Measurements from ENCODE around the gene ZNF628. TPM values are rescaled to one million over a fixed set of nuclear protein-coding genes. Genes with fewer than 3 reads are reported as not detected.

ZNF628 gene
- total and polyA plus RNA-seq, 2 of the 4 experiments (the other 2 are of a cell fraction) = 0.18 to 1.9 TPM

- H3K27me3 ChIP-seq (ENCODE audit: control insufficient read depth, insufficient read depth, low read length) = no peaks in the 10 kb centered on the region
- BruUV-seq (replicated peaks) = no TSS peak
Measured at GRCh38 chr19:55529636-55530234, 53.3 kb downstream of the ZNF628 start.

More at GRCh38 chr19:55529636-55530234, 53.3 kb downstream of the ZNF628 start:
- Histone ChIP-seq H3K4ac (ENCODE audit: low read depth, low read length) (no peak overlapping the region), H4K91ac (ENCODE audit: insufficient read depth, low read depth, low read length) (no peak overlapping the region), H2AK5ac (ENCODE audit: low read depth, low read length) (no peak overlapping the region), H3K27ac (ENCODE audit: insufficient read depth, low read length) (no peak overlapping the region), H3K56ac (ENCODE audit: extremely low read depth, insufficient read depth, low read length) (no peak overlapping the region), H3K4me3 (ENCODE audit: insufficient read depth, low read depth, low read length) (no peak overlapping the region), H3K9me3 (ENCODE audit: control insufficient read depth, insufficient read depth, low read length) (no peaks in the 10 kb centered on the region), H2BK5ac (ENCODE audit: low read depth, low read length, poor library complexity, severe bottlenecking) (no peak overlapping the region), H2AK9ac (replicated peaks; ENCODE audit: low read depth, low read length, poor library complexity) (no peak overlapping the region), H4K20me1 (ENCODE audit: insufficient read depth, low read length) (no peaks in the 10 kb centered on the region), H3K36me3 (ENCODE audit: control insufficient read depth, insufficient read depth, low read length) (no peaks in the 10 kb centered on the region), H3K4me2 (ENCODE audit: low read depth, low read length) (no peak overlapping the region), H2BK15ac (ENCODE audit: low read depth, low read length) (no peak overlapping the region), H3K4me1 (ENCODE audit: control insufficient read depth, insufficient read depth, low read length) (peaks cover 5% of the 10 kb centered on the region), H4K5ac (ENCODE audit: low read depth, low read length) (no peak overlapping the region), H3K18ac (ENCODE audit: low read depth, low read length) (no peak overlapping the region), H3K23ac (ENCODE audit: low read depth, low read length) (no peak overlapping the region), H2BK120ac (ENCODE audit: low read depth, low read length) (no peak overlapping the region), H3K9me1 (ENCODE audit: insufficient read depth, low read length) (peaks cover 14% of the 10 kb centered on the region), H3K79me1 (ENCODE audit: low read depth in 1 of 2, low read length in 2 of 2) (0 out of 4 replicates have a peak, but pooled peaks cover 0 to 4% of the 10 kb centered on the region in 2 experiments), H3K9ac (ENCODE audit: low read depth, low read length) (no peak overlapping the region), H2AFZ (replicated peaks; ENCODE audit: low read length, poor library complexity) (no peak overlapping the region), H3K14ac (replicated peaks; ENCODE audit: low read depth, low read length) (no peak overlapping the region), H2BK20ac (ENCODE audit: low read depth, low read length) (no peak overlapping the region), H4K8ac (ENCODE audit: low read depth in 2 of 2, low read length in 2 of 2) (no peak overlapping the region)
- in situ Hi-C loops (cut with MboI; ENCODE audit: low sequenced_read_pairs) (no loop called here), dilution Hi-C loops (cut with HindIII; ENCODE audit: low sequenced_read_pairs, unreplicated experiment) (no loop called here), intact Hi-C loops (cut with micrococcal nuclease) (no loop called here)
- DNase-seq (no peak), ATAC-seq (ENCODE audit: low read depth) (no peak)
- no peak for TF ChIP-seq RCOR1 (IDR thresholded peaks at IDR 0.05; ENCODE audit: insufficient replicate concordance, low read length)
- TF ChIP-seq ELK1 (IDR thresholded peaks at IDR 0.05; ENCODE audit: borderline replicate concordance, low read depth, low read length) = no peak
- no peak for TF ChIP-seq CHD1 (IDR thresholded peaks at IDR 0.05; ENCODE audit: low read depth, low read length)
- TF ChIP-seq SMC3 (IDR thresholded peaks at IDR 0.05; ENCODE audit: low read depth, low read length) = no peak
- no peak for TF ChIP-seq FOS (IDR thresholded peaks at IDR 0.05; ENCODE audit: low read depth, low read length)
- TF ChIP-seq RAD21 (IDR thresholded peaks at IDR 0.05; ENCODE audit: low read length) = no peak
- WGBS, 2 experiments (ENCODE audit: extremely low coverage in 2 of 2, insufficient read length in 1 of 2) = 96% methylated on average over 27 of the region's 56 CpGs; no CpG with 5 or more reads in 1 of the 2 experiments
- ChIA-PET POLR2A (ENCODE audit: unreplicated experiment) (no interaction called here), CTCF (no interaction called here)
